ENCODE measurements around the gene AMOT. TPM values are rescaled to one million over a fixed set of nuclear protein-coding genes. Genes with fewer than 3 reads are reported as not detected.

AMOT gene
- total RNA-seq, 6 experiments from 2014 or later, result 2.9 to 9.6 (median 6.0) TPM

- WGBS (ENCODE audit: insufficient coverage, low coverage, low lambda C conversion rate, missing lambda C conversion rate), result 46% methylated on average over 6 of the region's 6 CpGs
- no peak overlapping the region for H3K27ac ChIP-seq
- H3K4me3 ChIP-seq, result no peak overlapping the region
- DNase-seq (no peak), ATAC-seq (no peak)
- H3K36me3 ChIP-seq, result no peaks in the 10 kb centered on the region
- intact Hi-C loops (cut with DNase I), result no loop called here
- no peak for TF ChIP-seq POLR2A (IDR thresholded peaks at IDR 0.05)
- TF ChIP-seq, protein P1, sequence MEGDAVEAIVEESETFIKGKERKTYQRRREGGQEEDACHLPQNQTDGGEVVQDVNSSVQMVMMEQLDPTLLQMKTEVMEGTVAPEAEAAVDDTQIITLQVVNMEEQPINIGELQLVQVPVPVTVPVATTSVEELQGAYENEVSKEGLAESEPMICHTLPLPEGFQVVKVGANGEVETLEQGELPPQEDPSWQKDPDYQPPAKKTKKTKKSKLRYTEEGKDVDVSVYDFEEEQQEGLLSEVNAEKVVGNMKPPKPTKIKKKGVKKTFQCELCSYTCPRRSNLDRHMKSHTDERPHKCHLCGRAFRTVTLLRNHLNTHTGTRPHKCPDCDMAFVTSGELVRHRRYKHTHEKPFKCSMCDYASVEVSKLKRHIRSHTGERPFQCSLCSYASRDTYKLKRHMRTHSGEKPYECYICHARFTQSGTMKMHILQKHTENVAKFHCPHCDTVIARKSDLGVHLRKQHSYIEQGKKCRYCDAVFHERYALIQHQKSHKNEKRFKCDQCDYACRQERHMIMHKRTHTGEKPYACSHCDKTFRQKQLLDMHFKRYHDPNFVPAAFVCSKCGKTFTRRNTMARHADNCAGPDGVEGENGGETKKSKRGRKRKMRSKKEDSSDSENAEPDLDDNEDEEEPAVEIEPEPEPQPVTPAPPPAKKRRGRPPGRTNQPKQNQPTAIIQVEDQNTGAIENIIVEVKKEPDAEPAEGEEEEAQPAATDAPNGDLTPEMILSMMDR (IDR thresholded peaks at IDR 0.05), result no peak
- H3K4me1 ChIP-seq, result no peaks in the 10 kb centered on the region
- H3K27me3 ChIP-seq, result no peaks in the 10 kb centered on the region
- H3K9me3 ChIP-seq, result no peaks in the 10 kb centered on the region
Observed at GRCh38 chrX:112844250-112844649, 3.6 kb upstream of the AMOT start.

- Histone ChIP-seq H3K9me3 (no peaks in the 10 kb centered on the region), H3K4me1 (no peaks in the 10 kb centered on the region), H3K27ac (no peak overlapping the region), H3K27me3 (no peaks in the 10 kb centered on the region), H3K4me3 (peak overlapping the region in 2 of 3 donors; percentile 62 to 63), H3K36me3 (no peaks in the 10 kb centered on the region)
- DNase-seq (no peak), ATAC-seq (no peak)
- WGBS (ENCODE audit: insufficient coverage, low coverage, low lambda C conversion rate, missing lambda C conversion rate), result 39% methylated on average over 5 of the region's 5 CpGs
- TF ChIP-seq, protein P1 (IDR thresholded peaks at IDR 0.05), result no peak
- intact Hi-C loops (cut with DNase I), result no loop called here
Observed at GRCh38 chrX:112841820-112842157, 1.2 kb upstream of the AMOT start.

GRCh38 chrX:112841114-112841819 lies 636 bp upstream of the AMOT start:
- Histone ChIP-seq H3K9me3 (no peaks in the 10 kb centered on the region), H3K4me1 (no peaks in the 10 kb centered on the region), H3K27me3 (no peaks in the 10 kb centered on the region), H3K4me3 (peak overlapping the region; percentile 49 to 63 (median 62)), H3K27ac (peak overlapping the region in 2 of 3 donors; percentile 20 to 58), H3K36me3 (no peaks in the 10 kb centered on the region)
- ATAC-seq (peak; percentile 89 to 96 (median 94)), DNase-seq (peak; percentile 81 to 88 (median 87))
- no peak for TF ChIP-seq POLR2A (IDR thresholded peaks at IDR 0.05)
- TF ChIP-seq, protein P1 (IDR thresholded peaks at IDR 0.05), result no peak
- 16% methylated on average over 24 of the region's 46 CpGs for WGBS (ENCODE audit: insufficient coverage, low coverage, low lambda C conversion rate, missing lambda C conversion rate)
- intact Hi-C loops (cut with DNase I), result no loop called here

DNA sequence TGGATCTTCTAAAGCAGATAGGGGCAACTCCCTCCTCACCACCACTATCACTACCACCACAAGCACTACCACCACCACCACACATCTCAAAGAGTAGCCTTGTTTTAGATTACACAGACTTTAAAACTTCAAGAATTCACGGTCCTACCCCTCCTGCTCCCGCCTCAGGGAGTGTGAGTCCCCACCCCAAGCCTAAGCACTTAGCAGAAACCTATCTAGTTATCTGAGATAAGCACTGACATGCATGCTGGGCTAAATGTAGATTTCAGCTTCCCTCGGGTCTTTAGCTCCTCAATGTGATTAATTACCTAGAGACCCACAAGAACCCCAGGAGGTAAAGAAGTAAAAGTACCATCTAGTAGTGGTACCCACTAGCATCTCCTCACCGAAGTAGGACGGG lies 775 bp downstream of the AMOT start:
- ATAC-seq (no peak), DNase-seq (no peak)
- WGBS (ENCODE audit: insufficient coverage, low coverage, low lambda C conversion rate, missing lambda C conversion rate), result 15% methylated on average over 5 of the region's 5 CpGs
- intact Hi-C loops (cut with DNase I), result no loop called here
- H3K4me3 ChIP-seq, result peak overlapping the region; percentile 49 to 63 (median 62)
- H3K36me3 ChIP-seq, result no peaks in the 10 kb centered on the region
- H3K27me3 ChIP-seq, result no peaks in the 10 kb centered on the region
- no peaks in the 10 kb centered on the region for H3K9me3 ChIP-seq
- no peak overlapping the region for H3K27ac ChIP-seq
- TF ChIP-seq, protein P1 (IDR thresholded peaks at IDR 0.05), result no peak
- TF ChIP-seq POLR2A (IDR thresholded peaks at IDR 0.05), result no peak
- no peaks in the 10 kb centered on the region for H3K4me1 ChIP-seq
